Right lobe of liver (tissue), 4 donors: ENCODE data around the gene ADCY5.

ENCODE experiments used
- CTCF ChIP-seq, 4 donors: fragments of 200-600 bp in 3 of 4; fragments of 450-650 bp in 1 of 4; IDR thresholded peaks; one replicate each; pipeline versions ENCODE4 v1.5.1 to v1.8.0; 2016 to 2022; ENCODE audit warnings: antibody characterized with exemption in 4 of 4, mild to moderate bottlenecking in 2 of 4
- POLR2A ChIP-seq: fragments of 450-650 bp; IDR thresholded peaks from one replicate; pipeline ENCODE4 v1.6.1; 2017; ENCODE audit warnings: antibody characterized with exemption, mild to moderate bottlenecking
- donor health status: DM: no; HTN: no; CAD: no.
- donor health status: DM: no; HTN: no; CAD: no.
- donor health status: DM: no; HTN: yes; CAD: no.

DNA sequence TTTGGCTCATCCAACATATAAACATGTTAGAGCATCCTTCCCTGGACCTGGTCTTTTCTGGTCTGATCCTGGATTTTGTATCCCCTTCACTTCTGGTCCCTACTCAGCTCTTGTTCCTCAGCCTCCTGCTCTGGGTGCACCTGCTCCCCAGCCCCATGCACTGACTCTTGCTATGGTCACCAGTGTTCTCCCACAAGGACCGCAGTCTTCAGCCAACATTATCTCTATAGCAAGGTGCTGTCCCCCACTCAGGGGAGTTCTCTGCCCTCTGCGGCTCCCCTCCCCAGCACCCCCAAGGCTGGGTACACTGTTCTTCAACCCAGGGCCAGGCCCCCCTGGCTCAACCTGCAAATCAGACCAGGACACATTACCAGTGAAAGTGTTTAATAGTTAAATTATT lies 167.0 kb downstream of the ADCY5 start:
- TF ChIP-seq CTCF (IDR thresholded peaks at IDR 0.05) (no peak), POLR2A (no peak)
